MM.1S (cell line): ENCODE measurements around the gene HOXB1.

Experiments used
- DNase-seq: peaks from one replicate; pipeline ENCODE4 v3.0.0-alpha.2; 2015
- H2AFZ ChIP-seq: fragments of 300-600 bp; sonication (generic); 2 replicates; pipeline ENCODE4 v1.6.0; 2016; ENCODE audit warnings: antibody characterized with exemption, low read length
- H3F3A ChIP-seq: fragments of 300-600 bp; sonication (generic); 2 replicates; pipeline ENCODE4 v1.6.1; 2016; ENCODE audit warnings: mild to moderate bottlenecking, antibody characterized with exemption, low read length, moderate library complexity, mixed read lengths; ENCODE audit not compliant: insufficient read depth
- H3K27ac ChIP-seq: fragments of 300-600 bp; sonication (generic); 2 replicates; pipeline ENCODE4 v1.5.1; 2016; ENCODE audit warnings: mild to moderate bottlenecking, low read length
- H3K27me3 ChIP-seq: fragments of 300-600 bp; sonication (generic); replicated peaks from 2 replicates; pipeline ENCODE4 v1.6.0; 2016; ENCODE audit warnings: low read length; ENCODE audit not compliant: insufficient read depth
- H3K36me3 ChIP-seq: fragments of 300-600 bp; sonication (generic); replicated peaks from 2 replicates; pipeline ENCODE4 v1.6.1; 2016; ENCODE audit warnings: mild to moderate bottlenecking, low read length, mixed read lengths; ENCODE audit not compliant: insufficient read depth
- H3K4me1 ChIP-seq: fragments of 300-600 bp; sonication (generic); 2 replicates; pipeline ENCODE4 v1.6.1; 2016; ENCODE audit warnings: low read length, mixed read lengths
- H3K4me2 ChIP-seq: fragments of 300-600 bp; sonication (generic); 2 replicates; pipeline ENCODE4 v1.6.0; 2016; ENCODE audit warnings: low read depth, low read length
- H3K4me3 ChIP-seq: fragments of 300-600 bp; sonication (generic); 2 replicates; pipeline ENCODE4 v1.5.1; 2016; ENCODE audit warnings: low read length, mixed read lengths
- H3K79me2 ChIP-seq: fragments of 300-600 bp; sonication (generic); 2 replicates; pipeline ENCODE4 v1.6.1; 2016; ENCODE audit warnings: mixed run types, low read length, mixed read lengths
- H3K9ac ChIP-seq: fragments of 300-600 bp; sonication (generic); 2 replicates; pipeline ENCODE4 v1.6.1; 2016; ENCODE audit warnings: low read length, mixed read lengths
- H3K9me2 ChIP-seq: fragments of 300-600 bp; sonication (generic); replicated peaks from 2 replicates; pipeline ENCODE4 v1.6.1; 2016; ENCODE audit warnings: mild to moderate bottlenecking, low read length, mixed read lengths; ENCODE audit not compliant: insufficient read depth
- H3K9me3 ChIP-seq: fragments of 300-600 bp; sonication (generic); replicated peaks from 2 replicates; pipeline ENCODE4 v1.6.1; 2016; ENCODE audit warnings: mild to moderate bottlenecking, low read length, mixed read lengths; ENCODE audit not compliant: insufficient read depth
- H4K20me1 ChIP-seq: fragments of 300-600 bp; sonication (generic); 2 replicates; pipeline ENCODE4 v1.6.1; 2016; ENCODE audit warnings: mild to moderate bottlenecking, low read length, moderate library complexity, mixed read lengths; ENCODE audit not compliant: insufficient read depth
- EZH2 ChIP-seq: fragments of 300-600 bp; sonication (generic); optimal IDR thresholded peaks from 2 replicates; pipeline ENCODE3; 2017; ENCODE audit warnings: low read depth, mild to moderate bottlenecking, antibody characterized with exemption, low read length, mixed read lengths
- EZH2phosphoT487 ChIP-seq: fragments of 300-600 bp; sonication (generic); IDR thresholded peaks from 2 replicates; pipeline ENCODE4 v1.6.1; 2018; ENCODE audit warnings: antibody characterized with exemption, low read length
- TF ChIP-seq, protein P1 (sequence below): fragments of 300-600 bp; sonication (generic); IDR thresholded peaks from 2 replicates; pipeline ENCODE4 v1.5.1; 2016; ENCODE audit warnings: antibody characterized with exemption, low read length, mixed read lengths

The HOXB1 gene

DNA sequence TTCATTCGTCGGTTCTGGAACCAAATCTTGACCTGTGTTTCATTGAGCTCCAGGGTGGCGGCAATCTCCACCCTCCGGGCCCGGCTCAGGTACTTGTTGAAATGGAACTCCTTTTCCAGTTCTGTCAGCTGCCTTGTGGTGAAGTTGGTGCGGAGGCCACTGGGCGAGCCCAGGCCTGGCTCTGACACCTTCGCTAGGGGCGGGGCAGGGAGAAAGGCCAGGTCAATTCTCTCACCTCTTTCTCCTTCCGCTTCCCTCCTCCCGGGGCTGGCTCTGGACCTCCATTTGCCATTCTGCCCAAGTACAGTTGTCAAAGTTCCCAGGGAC is 1.2 kb downstream of the HOXB1 start:
- TF ChIP-seq EZH2phosphoT487 (no peak), EZH2 (no peak)
- TF ChIP-seq, protein P1, sequence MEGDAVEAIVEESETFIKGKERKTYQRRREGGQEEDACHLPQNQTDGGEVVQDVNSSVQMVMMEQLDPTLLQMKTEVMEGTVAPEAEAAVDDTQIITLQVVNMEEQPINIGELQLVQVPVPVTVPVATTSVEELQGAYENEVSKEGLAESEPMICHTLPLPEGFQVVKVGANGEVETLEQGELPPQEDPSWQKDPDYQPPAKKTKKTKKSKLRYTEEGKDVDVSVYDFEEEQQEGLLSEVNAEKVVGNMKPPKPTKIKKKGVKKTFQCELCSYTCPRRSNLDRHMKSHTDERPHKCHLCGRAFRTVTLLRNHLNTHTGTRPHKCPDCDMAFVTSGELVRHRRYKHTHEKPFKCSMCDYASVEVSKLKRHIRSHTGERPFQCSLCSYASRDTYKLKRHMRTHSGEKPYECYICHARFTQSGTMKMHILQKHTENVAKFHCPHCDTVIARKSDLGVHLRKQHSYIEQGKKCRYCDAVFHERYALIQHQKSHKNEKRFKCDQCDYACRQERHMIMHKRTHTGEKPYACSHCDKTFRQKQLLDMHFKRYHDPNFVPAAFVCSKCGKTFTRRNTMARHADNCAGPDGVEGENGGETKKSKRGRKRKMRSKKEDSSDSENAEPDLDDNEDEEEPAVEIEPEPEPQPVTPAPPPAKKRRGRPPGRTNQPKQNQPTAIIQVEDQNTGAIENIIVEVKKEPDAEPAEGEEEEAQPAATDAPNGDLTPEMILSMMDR, result no peak
- H3K36me3 ChIP-seq, result no peaks in the 10 kb centered on the region
- no peaks in the 10 kb centered on the region for H3K27me3 ChIP-seq
- H3K9me2 ChIP-seq, result no peaks in the 10 kb centered on the region
- H4K20me1 ChIP-seq, result no peaks in the 10 kb centered on the region
- H3K9me3 ChIP-seq, result no peaks in the 10 kb centered on the region
- H3F3A ChIP-seq, result no peaks in the 10 kb centered on the region
- no peak overlapping the region for H2AFZ ChIP-seq
- H3K4me1 ChIP-seq, result no peaks in the 10 kb centered on the region
- H3K9ac ChIP-seq, result no peak overlapping the region
- no peak overlapping the region for H3K4me3 ChIP-seq
- no peaks in the 10 kb centered on the region for H3K79me2 ChIP-seq
- H3K27ac ChIP-seq, result no peak overlapping the region
- no peak overlapping the region for H3K4me2 ChIP-seq
- DNase-seq, result no peak

DNA sequence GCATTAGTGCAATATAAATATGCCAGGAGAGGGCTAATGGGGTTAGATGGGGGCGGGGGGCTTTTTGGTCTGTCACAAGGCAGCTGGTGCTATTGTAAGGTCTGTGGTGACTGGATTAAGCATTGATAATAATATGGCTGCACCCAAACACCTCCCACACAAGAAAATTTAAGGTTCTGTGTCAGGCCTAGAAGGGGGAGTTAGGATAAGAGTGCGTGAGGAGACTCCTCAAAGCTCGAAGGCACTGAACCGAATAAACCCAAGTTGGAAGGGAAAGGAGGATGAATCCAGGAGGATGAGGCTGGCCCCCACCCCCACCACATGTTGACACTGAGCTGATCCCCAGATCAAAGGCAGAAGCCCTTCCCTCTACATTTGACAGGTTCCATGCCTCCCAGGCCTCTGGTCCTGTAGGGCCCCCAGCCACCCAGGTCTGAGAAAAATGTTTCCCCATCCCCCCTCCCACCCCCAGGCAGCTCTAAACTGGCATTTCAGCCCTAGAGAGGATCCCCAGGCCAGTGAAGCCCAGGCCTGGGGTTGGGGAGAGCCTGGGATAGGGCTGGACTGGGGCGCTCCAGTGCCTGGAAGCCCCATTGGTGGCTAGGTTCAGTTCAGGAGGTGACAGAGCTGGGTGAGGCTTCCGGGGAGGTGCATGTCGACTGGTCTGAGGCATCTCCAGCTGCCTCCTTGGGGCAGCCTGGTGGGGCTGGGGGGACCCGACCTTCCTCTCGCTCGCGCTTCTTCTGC is 1.7 kb downstream of the HOXB1 start:
- H4K20me1 ChIP-seq, result no peaks in the 10 kb centered on the region
- no peak for DNase-seq
- H3K9ac ChIP-seq, result no peak overlapping the region
- H3F3A ChIP-seq, result no peaks in the 10 kb centered on the region
- no peak overlapping the region for H3K4me3 ChIP-seq
- no peak overlapping the region for H3K4me2 ChIP-seq
- H3K79me2 ChIP-seq, result no peaks in the 10 kb centered on the region
- no peaks in the 10 kb centered on the region for H3K9me3 ChIP-seq
- H3K9me2 ChIP-seq, result no peaks in the 10 kb centered on the region
- no peak overlapping the region for H3K27ac ChIP-seq
- no peaks in the 10 kb centered on the region for H3K36me3 ChIP-seq
- H3K4me1 ChIP-seq, result no peaks in the 10 kb centered on the region
- no peaks in the 10 kb centered on the region for H3K27me3 ChIP-seq
- no peak overlapping the region for H2AFZ ChIP-seq
- TF ChIP-seq EZH2 (no peak), EZH2phosphoT487 (no peak)
- TF ChIP-seq, protein P1, result no peak

DNA sequence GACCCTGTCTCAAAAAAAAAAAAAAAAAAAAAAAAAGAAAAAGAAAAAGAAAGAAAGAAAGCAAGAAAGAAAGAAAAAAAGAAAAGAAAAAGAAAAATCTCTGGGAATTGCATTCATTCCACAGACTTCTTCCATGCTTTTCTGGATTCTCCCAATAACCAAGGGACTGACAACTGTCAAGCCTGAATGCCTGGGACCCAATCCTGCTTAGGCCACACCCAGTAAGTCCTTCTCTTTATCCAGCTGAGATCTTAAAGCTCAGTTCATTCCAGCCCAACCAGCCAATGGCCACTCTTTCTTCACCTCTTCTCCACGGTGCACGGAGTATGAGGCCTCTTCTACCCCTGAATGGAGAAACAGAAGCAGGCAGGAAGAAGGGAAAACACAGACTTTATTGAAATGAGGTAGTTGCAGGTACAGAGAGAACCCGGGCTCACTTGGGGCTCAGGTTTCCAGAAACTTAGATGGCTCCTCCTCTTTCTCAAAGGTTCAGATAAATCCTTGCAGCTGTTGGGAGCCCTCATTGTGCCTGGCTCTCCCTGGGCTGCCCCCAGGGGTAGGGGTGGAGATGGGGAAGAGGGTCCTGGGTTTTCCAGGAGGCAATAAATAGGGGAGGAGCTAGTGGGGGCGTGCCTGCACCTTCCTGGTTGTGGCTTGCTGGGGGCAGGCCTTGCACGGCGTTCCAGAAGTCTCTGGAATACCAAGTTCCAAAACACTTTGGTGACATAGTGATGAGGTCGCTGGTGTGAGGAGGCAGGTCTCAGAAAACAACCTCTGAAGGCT is 2.5 kb downstream of the HOXB1 start:
- no peak for DNase-seq
- Histone ChIP-seq H3K4me2 (no peak overlapping the region), H2AFZ (peak overlapping the region; percentile 34; the same call in 1 of the 2 replicates), H3K79me2 (no peaks in the 10 kb centered on the region), H3K4me3 (no peak overlapping the region), H3K9ac (no peak overlapping the region), H4K20me1 (no peaks in the 10 kb centered on the region), H3K9me3 (no peaks in the 10 kb centered on the region), H3K36me3 (no peaks in the 10 kb centered on the region), H3K27ac (no peak overlapping the region), H3K4me1 (no peaks in the 10 kb centered on the region), H3K9me2 (no peaks in the 10 kb centered on the region), H3F3A (no peaks in the 10 kb centered on the region), H3K27me3 (no peaks in the 10 kb centered on the region)
- no peak for TF ChIP-seq EZH2
- TF ChIP-seq, protein P1, result no peak
- TF ChIP-seq EZH2phosphoT487, result no peak
